ENCODE measurements around the gene CCNI.

DNA sequence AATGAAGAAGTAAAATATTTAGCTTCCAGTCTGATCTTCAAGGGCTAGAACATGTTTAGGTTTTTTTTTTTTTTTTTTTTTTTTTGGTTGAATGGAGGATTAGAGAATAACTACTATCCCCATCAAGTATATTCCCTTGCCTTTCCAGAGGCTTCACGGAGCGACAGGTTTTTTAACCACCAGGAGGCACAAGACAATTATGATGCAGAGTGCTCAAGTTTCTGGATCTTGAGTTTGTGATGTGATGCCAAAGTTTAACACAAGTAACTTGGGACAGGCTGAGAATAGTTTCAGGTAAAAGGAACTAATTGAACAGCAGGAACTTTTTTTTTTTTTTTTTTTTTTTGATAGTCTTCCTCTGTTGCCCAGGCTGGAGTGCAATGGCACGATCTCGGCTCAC, 30.3 kb downstream of the CCNI start:
- TF ChIP-seq CTCF (IDR thresholded peaks at IDR 0.05) (peak; percentile 51), EZH2phosphoT487 (IDR thresholded peaks at IDR 0.05) (no peak)

Measured in neural progenitor cell (in vitro differentiated cells).